ENCODE measurements around the gene FGD4.

Gene FGD4

GRCh38 chr12:32377344-32378055 is 21.9 kb upstream of the FGD4 start:
- TF ChIP-seq, protein P1, sequence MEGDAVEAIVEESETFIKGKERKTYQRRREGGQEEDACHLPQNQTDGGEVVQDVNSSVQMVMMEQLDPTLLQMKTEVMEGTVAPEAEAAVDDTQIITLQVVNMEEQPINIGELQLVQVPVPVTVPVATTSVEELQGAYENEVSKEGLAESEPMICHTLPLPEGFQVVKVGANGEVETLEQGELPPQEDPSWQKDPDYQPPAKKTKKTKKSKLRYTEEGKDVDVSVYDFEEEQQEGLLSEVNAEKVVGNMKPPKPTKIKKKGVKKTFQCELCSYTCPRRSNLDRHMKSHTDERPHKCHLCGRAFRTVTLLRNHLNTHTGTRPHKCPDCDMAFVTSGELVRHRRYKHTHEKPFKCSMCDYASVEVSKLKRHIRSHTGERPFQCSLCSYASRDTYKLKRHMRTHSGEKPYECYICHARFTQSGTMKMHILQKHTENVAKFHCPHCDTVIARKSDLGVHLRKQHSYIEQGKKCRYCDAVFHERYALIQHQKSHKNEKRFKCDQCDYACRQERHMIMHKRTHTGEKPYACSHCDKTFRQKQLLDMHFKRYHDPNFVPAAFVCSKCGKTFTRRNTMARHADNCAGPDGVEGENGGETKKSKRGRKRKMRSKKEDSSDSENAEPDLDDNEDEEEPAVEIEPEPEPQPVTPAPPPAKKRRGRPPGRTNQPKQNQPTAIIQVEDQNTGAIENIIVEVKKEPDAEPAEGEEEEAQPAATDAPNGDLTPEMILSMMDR (conservative IDR thresholded peaks at IDR 0.05; ENCODE audit: low read length), result no peak
- no peak for TF ChIP-seq EZH2phosphoT487 (IDR thresholded peaks at IDR 0.05; ENCODE audit: borderline replicate concordance)
- Histone ChIP-seq H3K9me2 (replicated peaks; ENCODE audit: low read depth, low read length) (no peaks in the 10 kb centered on the region), H3K9me3 (ENCODE audit: insufficient read depth, low read depth, low read length) (no peaks in the 10 kb centered on the region), H3K27me3 (ENCODE audit: insufficient read depth, low read length, poor library complexity, severe bottlenecking) (no peaks in the 10 kb centered on the region), H3K79me2 (ENCODE audit: insufficient read depth, low read length) (no peaks in the 10 kb centered on the region), H4K20me1 (ENCODE audit: insufficient read depth, low read length, poor library complexity, severe bottlenecking) (no peaks in the 10 kb centered on the region), H3K4me1 (ENCODE audit: insufficient read depth, low read length, poor library complexity, severe bottlenecking) (no peaks in the 10 kb centered on the region), H3F3A (ENCODE audit: low read depth) (no peaks in the 10 kb centered on the region), H2AFZ (ENCODE audit: low read length) (no peak overlapping the region), H3K9ac (ENCODE audit: low read depth, low read length, poor library complexity, severe bottlenecking) (no peak overlapping the region), H3K36me3 (ENCODE audit: insufficient read depth, low read length) (no peaks in the 10 kb centered on the region), H3K4me3 (ENCODE audit: low read length, poor library complexity, severe bottlenecking) (no peak overlapping the region), H3K4me2 (ENCODE audit: low read depth, low read length, poor library complexity, severe bottlenecking) (no peak overlapping the region)

- no peak for TF ChIP-seq EZH2phosphoT487 (IDR thresholded peaks at IDR 0.05; ENCODE audit: borderline replicate concordance)
- TF ChIP-seq, protein P1 (conservative IDR thresholded peaks at IDR 0.05; ENCODE audit: low read length), result no peak
- Histone ChIP-seq H3K4me2 (ENCODE audit: low read depth, low read length, poor library complexity, severe bottlenecking) (no peak overlapping the region), H3K79me2 (ENCODE audit: insufficient read depth, low read length) (no peaks in the 10 kb centered on the region), H3K27me3 (ENCODE audit: insufficient read depth, low read length, poor library complexity, severe bottlenecking) (no peaks in the 10 kb centered on the region), H3K9me3 (ENCODE audit: insufficient read depth, low read depth, low read length) (no peaks in the 10 kb centered on the region), H3K4me1 (ENCODE audit: insufficient read depth, low read length, poor library complexity, severe bottlenecking) (no peaks in the 10 kb centered on the region), H3K9ac (ENCODE audit: low read depth, low read length, poor library complexity, severe bottlenecking) (no peak overlapping the region), H3K9me2 (replicated peaks; ENCODE audit: low read depth, low read length) (no peaks in the 10 kb centered on the region), H2AFZ (ENCODE audit: low read length) (no peak overlapping the region), H4K20me1 (ENCODE audit: insufficient read depth, low read length, poor library complexity, severe bottlenecking) (no peaks in the 10 kb centered on the region), H3K36me3 (ENCODE audit: insufficient read depth, low read length) (no peaks in the 10 kb centered on the region), H3K4me3 (ENCODE audit: low read length, poor library complexity, severe bottlenecking) (no peak overlapping the region), H3F3A (ENCODE audit: low read depth) (peaks cover 2% of the 10 kb centered on the region; the same call in 1 of the 2 replicates)
These were observed 20.1 kb upstream of the FGD4 start for GRCh38 chr12:32379213-32379612.

- Histone ChIP-seq H3K4me2 (ENCODE audit: low read depth, low read length, poor library complexity, severe bottlenecking) (no peak overlapping the region), H3K9ac (ENCODE audit: low read depth, low read length, poor library complexity, severe bottlenecking) (no peak overlapping the region), H2AFZ (ENCODE audit: low read length) (no peak overlapping the region)
These were observed 19.7 kb upstream of the FGD4 start for GRCh38 chr12:32379667-32380066.

More at GRCh38 chr12:32379667-32380066, 19.7 kb upstream of the FGD4 start:
- no peaks in the 10 kb centered on the region for H3K27me3 ChIP-seq (ENCODE audit: insufficient read depth, low read length, poor library complexity, severe bottlenecking)
- H3K9me2 ChIP-seq (replicated peaks; ENCODE audit: low read depth, low read length), result no peaks in the 10 kb centered on the region
- H3K9me3 ChIP-seq (ENCODE audit: insufficient read depth, low read depth, low read length), result no peaks in the 10 kb centered on the region
- H4K20me1 ChIP-seq (ENCODE audit: insufficient read depth, low read length, poor library complexity, severe bottlenecking), result no peaks in the 10 kb centered on the region
- H3K4me1 ChIP-seq (ENCODE audit: insufficient read depth, low read length, poor library complexity, severe bottlenecking), result no peaks in the 10 kb centered on the region
- TF ChIP-seq, protein P1 (conservative IDR thresholded peaks at IDR 0.05; ENCODE audit: low read length), result no peak
- no peak for TF ChIP-seq EZH2phosphoT487 (IDR thresholded peaks at IDR 0.05; ENCODE audit: borderline replicate concordance)
- H3K4me3 ChIP-seq (ENCODE audit: low read length, poor library complexity, severe bottlenecking), result no peak overlapping the region
- H3K36me3 ChIP-seq (ENCODE audit: insufficient read depth, low read length), result no peaks in the 10 kb centered on the region
- H3F3A ChIP-seq (ENCODE audit: low read depth), result peaks cover 2% of the 10 kb centered on the region; the same call in 1 of the 2 replicates
- H3K79me2 ChIP-seq (ENCODE audit: insufficient read depth, low read length), result no peaks in the 10 kb centered on the region
